Measurements from ENCODE around the gene POLR2J3. TPM values are rescaled to one million over a fixed set of nuclear protein-coding genes. Genes with fewer than 3 reads are reported as not detected.
"Not testable (repeated sequence)": the region's sequence is repeated elsewhere in the genome, so short reads cannot be mapped to it uniquely, and the experiment has no call there.

POLR2J3 gene
- total RNA-seq, 1 donor = 23.9 TPM

DNA sequence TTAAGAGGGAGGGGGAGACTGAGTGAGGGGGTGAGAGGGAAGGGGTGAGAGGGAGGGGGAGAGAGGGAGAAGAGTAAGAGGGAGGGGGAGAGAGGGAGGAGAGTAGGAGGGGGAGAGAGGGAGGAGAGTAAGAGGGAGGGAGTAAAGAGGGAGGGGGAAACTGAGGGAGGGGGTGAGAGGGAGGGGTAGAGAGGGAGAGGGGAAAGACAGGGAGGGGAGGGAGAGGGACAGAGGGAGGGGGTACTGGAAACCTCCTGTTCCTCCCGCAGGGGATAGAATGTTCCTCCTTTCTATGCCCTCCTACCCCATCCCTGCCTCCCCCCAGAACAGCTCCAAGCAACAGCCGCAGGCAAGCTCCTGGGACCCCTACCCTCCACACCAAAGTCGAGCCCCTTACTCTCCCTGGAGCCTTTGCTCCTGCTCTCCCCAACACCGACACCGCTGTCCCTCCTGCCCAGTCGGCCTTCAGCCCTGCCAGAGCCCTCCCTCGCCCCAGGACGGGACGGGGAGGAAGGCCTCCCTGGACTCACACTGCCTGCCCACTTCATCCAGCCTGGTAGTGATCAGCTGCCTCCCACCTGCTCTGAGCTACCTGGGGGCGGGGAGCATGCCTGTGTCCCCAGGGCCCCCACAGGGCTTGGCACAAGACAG lies 39.4 kb upstream of the POLR2J3 start:
- H3K4me3 ChIP-seq (ENCODE audit: insufficient read depth, low read length); H3K4me1 ChIP-seq (ENCODE audit: insufficient read depth, low read length); DNase-seq (ENCODE audit: insufficient read length, low spot score, missing footprints); H4K20me1 ChIP-seq (ENCODE audit: insufficient read depth, low read length); H2AFZ ChIP-seq (ENCODE audit: low read length); H3K79me2 ChIP-seq (ENCODE audit: insufficient read depth, low read length); H3K27me3 ChIP-seq (ENCODE audit: insufficient read depth, low read length); H3K36me3 ChIP-seq (ENCODE audit: insufficient read depth, low read length); H3K27ac ChIP-seq (ENCODE audit: low read depth, low read length); H3K4me2 ChIP-seq (ENCODE audit: insufficient read depth, low read length); H3K9me3 ChIP-seq (ENCODE audit: low read depth, low read length): not testable (repeated sequence)

DNA sequence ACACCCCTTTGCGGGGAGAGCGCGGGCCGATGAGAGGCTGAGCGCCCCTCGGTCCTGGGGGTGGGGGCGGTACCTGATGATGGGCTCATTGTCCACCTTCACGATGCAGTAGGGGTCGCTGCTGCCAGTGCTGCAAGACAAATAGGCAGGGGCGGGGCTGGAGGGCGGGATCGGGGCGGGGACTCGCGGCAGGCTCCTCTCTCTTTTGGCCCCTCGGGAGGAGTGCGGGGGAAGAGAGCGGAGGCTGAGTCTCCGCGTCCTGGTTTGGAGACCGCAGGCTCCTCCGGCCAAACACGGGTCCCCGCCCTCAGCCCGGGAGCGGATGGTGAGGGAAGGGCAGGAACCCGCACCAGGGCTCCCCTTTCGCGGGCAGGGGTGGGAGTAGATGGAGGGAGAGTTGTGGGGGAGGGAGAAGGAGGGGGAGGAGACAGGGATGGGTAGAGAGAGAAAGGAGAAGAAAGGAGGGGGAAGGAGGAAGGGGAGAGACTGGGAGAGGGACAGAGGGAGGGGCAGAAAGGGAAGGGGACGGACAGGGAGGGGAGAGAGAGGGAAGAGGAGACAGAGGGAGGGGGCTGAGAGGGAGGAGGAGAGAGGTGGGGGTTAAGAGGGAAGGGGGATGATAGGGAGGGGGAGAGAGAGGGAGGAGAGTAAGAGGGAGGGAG lies 38.8 kb upstream of the POLR2J3 start:
- not testable (repeated sequence) for H3K79me2 ChIP-seq (ENCODE audit: insufficient read depth, low read length); H3K36me3 ChIP-seq (ENCODE audit: insufficient read depth, low read length); H3K27me3 ChIP-seq (ENCODE audit: insufficient read depth, low read length); H3K27ac ChIP-seq (ENCODE audit: low read depth, low read length); H3K4me1 ChIP-seq (ENCODE audit: insufficient read depth, low read length); H3K9me3 ChIP-seq (ENCODE audit: low read depth, low read length); H3K4me2 ChIP-seq (ENCODE audit: insufficient read depth, low read length); H4K20me1 ChIP-seq (ENCODE audit: insufficient read depth, low read length); H2AFZ ChIP-seq (ENCODE audit: low read length); DNase-seq (ENCODE audit: insufficient read length, low spot score, missing footprints); H3K4me3 ChIP-seq (ENCODE audit: insufficient read depth, low read length)

- not testable (repeated sequence) for H3K4me2 ChIP-seq (ENCODE audit: insufficient read depth, low read length); H3K4me1 ChIP-seq (ENCODE audit: insufficient read depth, low read length); H2AFZ ChIP-seq (ENCODE audit: low read length); H3K4me3 ChIP-seq (ENCODE audit: insufficient read depth, low read length); H3K36me3 ChIP-seq (ENCODE audit: insufficient read depth, low read length); H4K20me1 ChIP-seq (ENCODE audit: insufficient read depth, low read length); H3K27me3 ChIP-seq (ENCODE audit: insufficient read depth, low read length); DNase-seq (ENCODE audit: insufficient read length, low spot score, missing footprints); H3K79me2 ChIP-seq (ENCODE audit: insufficient read depth, low read length); H3K9me3 ChIP-seq (ENCODE audit: low read depth, low read length); H3K27ac ChIP-seq (ENCODE audit: low read depth, low read length)
Measured at GRCh38 chr7:102610441-102610840, 38.1 kb upstream of the POLR2J3 start.

GRCh38 chr7:102609734-102610133 lies 37.4 kb upstream of the POLR2J3 start:
- not testable (repeated sequence) for H3K4me1 ChIP-seq (ENCODE audit: insufficient read depth, low read length); H3K27me3 ChIP-seq (ENCODE audit: insufficient read depth, low read length); DNase-seq (ENCODE audit: insufficient read length, low spot score, missing footprints); H3K9me3 ChIP-seq (ENCODE audit: low read depth, low read length); H4K20me1 ChIP-seq (ENCODE audit: insufficient read depth, low read length); H3K4me2 ChIP-seq (ENCODE audit: insufficient read depth, low read length); H3K4me3 ChIP-seq (ENCODE audit: insufficient read depth, low read length); H3K36me3 ChIP-seq (ENCODE audit: insufficient read depth, low read length); H3K27ac ChIP-seq (ENCODE audit: low read depth, low read length); H2AFZ ChIP-seq (ENCODE audit: low read length); H3K79me2 ChIP-seq (ENCODE audit: insufficient read depth, low read length)

DNA sequence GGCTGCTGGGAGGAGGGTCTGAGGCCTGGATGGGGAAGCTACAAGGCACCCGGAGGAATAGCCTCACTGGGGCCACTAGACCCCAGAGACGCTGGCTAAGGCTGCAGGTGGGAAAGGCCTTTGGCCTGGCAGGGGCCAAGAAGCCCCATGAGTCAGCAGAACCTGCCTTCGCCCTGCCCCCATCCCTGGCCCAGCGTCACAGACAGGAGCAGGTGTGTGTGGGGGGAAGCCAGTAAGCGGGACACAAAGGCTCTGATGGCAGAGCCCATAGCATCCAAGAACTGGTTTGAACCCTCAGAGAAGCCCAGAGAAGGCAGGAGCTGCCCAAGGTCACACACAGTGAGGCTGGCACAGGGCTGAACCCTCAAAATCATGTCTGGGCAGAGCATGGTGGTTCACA lies 34.5 kb upstream of the POLR2J3 start:
- not testable (repeated sequence) for H3K4me1 ChIP-seq (ENCODE audit: insufficient read depth, low read length); H2AFZ ChIP-seq (ENCODE audit: low read length); H3K27ac ChIP-seq (ENCODE audit: low read depth, low read length); H3K4me2 ChIP-seq (ENCODE audit: insufficient read depth, low read length); H3K36me3 ChIP-seq (ENCODE audit: insufficient read depth, low read length); H3K27me3 ChIP-seq (ENCODE audit: insufficient read depth, low read length); H3K4me3 ChIP-seq (ENCODE audit: insufficient read depth, low read length); H3K79me2 ChIP-seq (ENCODE audit: insufficient read depth, low read length); H4K20me1 ChIP-seq (ENCODE audit: insufficient read depth, low read length); DNase-seq (ENCODE audit: insufficient read length, low spot score, missing footprints); H3K9me3 ChIP-seq (ENCODE audit: low read depth, low read length)

DNA sequence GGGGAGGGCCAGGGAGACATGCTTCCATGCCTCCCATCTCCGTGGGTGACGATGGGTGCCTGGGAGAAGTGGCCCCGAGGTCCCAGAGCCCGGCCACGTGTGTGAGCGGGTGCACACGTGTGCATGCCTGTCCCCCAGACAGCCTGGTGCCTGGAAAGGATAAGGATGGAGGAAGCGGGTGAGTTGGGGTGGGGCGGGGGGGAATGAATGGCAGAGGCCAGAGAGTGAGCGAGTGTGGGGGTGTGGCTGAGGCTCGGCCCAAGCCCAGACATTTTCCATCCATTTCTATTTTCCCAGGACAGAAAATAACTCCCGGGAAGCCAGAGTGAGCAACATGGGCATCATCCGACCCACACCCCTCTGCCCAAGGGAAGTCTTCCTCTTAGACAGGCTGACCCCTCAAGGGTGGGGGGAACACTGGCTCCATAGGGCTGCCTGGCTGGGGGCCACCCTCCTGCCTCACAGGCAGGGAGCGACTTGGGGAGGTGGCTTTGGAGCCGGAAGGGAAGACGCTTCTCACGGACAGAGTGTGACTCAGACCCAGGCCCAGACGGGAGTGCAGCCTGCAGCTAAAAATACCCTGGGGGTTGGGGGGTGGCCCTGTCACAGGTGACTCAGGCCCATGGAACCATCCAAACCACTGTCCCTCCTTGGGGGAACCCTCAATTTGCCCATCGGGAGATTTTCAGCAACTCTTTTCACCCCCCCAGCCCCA lies 32.2 kb upstream of the POLR2J3 start:
- H3K79me2 ChIP-seq (ENCODE audit: insufficient read depth, low read length); H3K27me3 ChIP-seq (ENCODE audit: insufficient read depth, low read length); H3K9me3 ChIP-seq (ENCODE audit: low read depth, low read length); H3K27ac ChIP-seq (ENCODE audit: low read depth, low read length); DNase-seq (ENCODE audit: insufficient read length, low spot score, missing footprints); H3K4me3 ChIP-seq (ENCODE audit: insufficient read depth, low read length); H3K4me1 ChIP-seq (ENCODE audit: insufficient read depth, low read length); H3K36me3 ChIP-seq (ENCODE audit: insufficient read depth, low read length); H2AFZ ChIP-seq (ENCODE audit: low read length); H3K4me2 ChIP-seq (ENCODE audit: insufficient read depth, low read length); H4K20me1 ChIP-seq (ENCODE audit: insufficient read depth, low read length): not testable (repeated sequence)

GRCh38 chr7:102602317-102602716 lies 29.9 kb upstream of the POLR2J3 start:
- not testable (repeated sequence) for H3K4me1 ChIP-seq (ENCODE audit: insufficient read depth, low read length); H3K4me2 ChIP-seq (ENCODE audit: insufficient read depth, low read length); H3K27ac ChIP-seq (ENCODE audit: low read depth, low read length); H3K9me3 ChIP-seq (ENCODE audit: low read depth, low read length); H2AFZ ChIP-seq (ENCODE audit: low read length); H4K20me1 ChIP-seq (ENCODE audit: insufficient read depth, low read length); H3K4me3 ChIP-seq (ENCODE audit: insufficient read depth, low read length); H3K36me3 ChIP-seq (ENCODE audit: insufficient read depth, low read length); H3K79me2 ChIP-seq (ENCODE audit: insufficient read depth, low read length); DNase-seq (ENCODE audit: insufficient read length, low spot score, missing footprints); H3K27me3 ChIP-seq (ENCODE audit: insufficient read depth, low read length)

- H3K4me3 ChIP-seq (ENCODE audit: insufficient read depth, low read length); H3K36me3 ChIP-seq (ENCODE audit: insufficient read depth, low read length): not testable (repeated sequence)
Measured at GRCh38 chr7:102599699-102600098, 27.3 kb upstream of the POLR2J3 start.

DNA sequence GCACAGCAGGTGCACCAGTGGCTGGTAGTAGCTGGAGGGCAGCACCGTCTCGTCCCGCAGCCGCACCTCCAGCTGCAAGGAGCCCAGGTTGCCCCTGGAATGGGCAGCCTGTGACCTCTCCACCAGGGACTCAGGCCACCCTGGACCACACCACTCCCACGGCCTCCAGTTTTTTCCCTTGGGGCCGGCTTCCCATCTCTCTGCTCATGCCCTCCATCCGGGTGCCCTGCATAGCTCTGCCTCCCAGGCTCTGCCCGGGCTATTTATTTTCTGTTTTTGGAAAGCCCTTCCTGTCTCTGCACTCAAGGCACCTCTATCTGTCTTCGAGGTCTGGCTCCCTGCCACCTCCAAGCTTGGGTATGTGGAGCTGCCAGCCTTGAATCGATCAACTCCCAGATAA lies 23.7 kb upstream of the POLR2J3 start:
- not testable (repeated sequence) for H3K4me3 ChIP-seq (ENCODE audit: insufficient read depth, low read length); H3K79me2 ChIP-seq (ENCODE audit: insufficient read depth, low read length)

More at GRCh38 chr7:102599699-102600098, 27.3 kb upstream of the POLR2J3 start:
- DNase-seq (ENCODE audit: insufficient read length, low spot score, missing footprints); H3K79me2 ChIP-seq (ENCODE audit: insufficient read depth, low read length); H3K4me2 ChIP-seq (ENCODE audit: insufficient read depth, low read length); H3K27me3 ChIP-seq (ENCODE audit: insufficient read depth, low read length); H3K27ac ChIP-seq (ENCODE audit: low read depth, low read length); H2AFZ ChIP-seq (ENCODE audit: low read length); H3K4me1 ChIP-seq (ENCODE audit: insufficient read depth, low read length); H4K20me1 ChIP-seq (ENCODE audit: insufficient read depth, low read length); H3K9me3 ChIP-seq (ENCODE audit: low read depth, low read length): not testable (repeated sequence)

More for the DNA sequence above, 23.7 kb upstream of the POLR2J3 start:
- H3K9me3 ChIP-seq (ENCODE audit: low read depth, low read length); H3K36me3 ChIP-seq (ENCODE audit: insufficient read depth, low read length); H2AFZ ChIP-seq (ENCODE audit: low read length); DNase-seq (ENCODE audit: insufficient read length, low spot score, missing footprints); H3K27ac ChIP-seq (ENCODE audit: low read depth, low read length); H3K4me2 ChIP-seq (ENCODE audit: insufficient read depth, low read length); H4K20me1 ChIP-seq (ENCODE audit: insufficient read depth, low read length); H3K27me3 ChIP-seq (ENCODE audit: insufficient read depth, low read length); H3K4me1 ChIP-seq (ENCODE audit: insufficient read depth, low read length): not testable (repeated sequence)

Measured in osteoblast (primary cell).